NB4 (cell line): Measurements from ENCODE around the gene CSPG4.

Experiments used
- DNase-seq: peaks from one replicate; pipeline ENCODE4 v3.0.0; 2010; ENCODE audit warnings: low read depth
- H3K4me3 ChIP-seq: one replicate; pipeline ENCODE4 v1.5.1; 2011; ENCODE audit warnings: mild to moderate bottlenecking, low read depth, low read length, moderate library complexity
- CTCF ChIP-seq: IDR thresholded peaks from one replicate; pipeline ENCODE4 v1.5.1; 2012; ENCODE audit warnings: low read depth, low read length
- MYC ChIP-seq: IDR thresholded peaks from 2 replicates; pipeline ENCODE4 v1.6.1; 2011; ENCODE audit warnings: low read depth, low read length
- POLR2A ChIP-seq: IDR thresholded peaks from 2 replicates; pipeline ENCODE4 v1.6.1; 2011; ENCODE audit warnings: mild to moderate bottlenecking; ENCODE audit not compliant: insufficient read length; ENCODE audit errors: extremely low read depth
- TF ChIP-seq, protein P1 (sequence below): IDR thresholded peaks from 2 replicates; pipeline ENCODE4 v1.6.1; 2011; ENCODE audit warnings: low read depth, low read length

CSPG4 gene

GRCh38 chr15:75663931-75664421, 48.7 kb downstream of the CSPG4 start:
- H3K4me3 ChIP-seq: no peak overlapping the region
- TF ChIP-seq CTCF (no peak), MYC (no peak), POLR2A (no peak)
- TF ChIP-seq, protein P1, sequence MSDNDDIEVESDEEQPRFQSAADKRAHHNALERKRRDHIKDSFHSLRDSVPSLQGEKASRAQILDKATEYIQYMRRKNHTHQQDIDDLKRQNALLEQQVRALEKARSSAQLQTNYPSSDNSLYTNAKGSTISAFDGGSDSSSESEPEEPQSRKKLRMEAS: no peak
- DNase-seq: no peak

GRCh38 chr15:75662823-75663519, 49.7 kb downstream of the CSPG4 start:
- DNase-seq: no peak
- no peak for TF ChIP-seq MYC
- TF ChIP-seq, protein P1: no peak
- no peak for TF ChIP-seq CTCF
- TF ChIP-seq POLR2A: no peak
- H3K4me3 ChIP-seq: no peak overlapping the region

DNA sequence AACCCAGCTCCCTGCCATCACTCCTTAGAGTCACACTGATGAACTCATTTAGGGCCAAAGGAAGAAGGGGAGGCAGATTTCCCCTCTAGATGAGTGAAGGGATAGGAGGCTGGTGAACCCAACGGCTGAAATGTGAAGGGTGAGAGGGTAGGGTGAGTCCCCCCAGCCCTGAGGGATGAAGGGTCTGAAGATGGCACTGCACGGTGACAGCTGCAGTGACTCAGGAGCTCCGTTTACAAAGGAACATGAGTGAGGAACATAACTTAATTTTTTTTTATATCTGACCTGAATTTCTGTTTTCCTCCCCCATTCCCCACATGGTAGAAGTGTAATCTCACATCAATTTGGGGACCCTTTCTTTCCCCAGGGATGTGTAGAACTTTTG, 50.9 kb downstream of the CSPG4 start:
- TF ChIP-seq, protein P1: no peak
- no peak for TF ChIP-seq MYC
- TF ChIP-seq CTCF: no peak
- no peak for TF ChIP-seq POLR2A
- H3K4me3 ChIP-seq: no peak overlapping the region

DNA sequence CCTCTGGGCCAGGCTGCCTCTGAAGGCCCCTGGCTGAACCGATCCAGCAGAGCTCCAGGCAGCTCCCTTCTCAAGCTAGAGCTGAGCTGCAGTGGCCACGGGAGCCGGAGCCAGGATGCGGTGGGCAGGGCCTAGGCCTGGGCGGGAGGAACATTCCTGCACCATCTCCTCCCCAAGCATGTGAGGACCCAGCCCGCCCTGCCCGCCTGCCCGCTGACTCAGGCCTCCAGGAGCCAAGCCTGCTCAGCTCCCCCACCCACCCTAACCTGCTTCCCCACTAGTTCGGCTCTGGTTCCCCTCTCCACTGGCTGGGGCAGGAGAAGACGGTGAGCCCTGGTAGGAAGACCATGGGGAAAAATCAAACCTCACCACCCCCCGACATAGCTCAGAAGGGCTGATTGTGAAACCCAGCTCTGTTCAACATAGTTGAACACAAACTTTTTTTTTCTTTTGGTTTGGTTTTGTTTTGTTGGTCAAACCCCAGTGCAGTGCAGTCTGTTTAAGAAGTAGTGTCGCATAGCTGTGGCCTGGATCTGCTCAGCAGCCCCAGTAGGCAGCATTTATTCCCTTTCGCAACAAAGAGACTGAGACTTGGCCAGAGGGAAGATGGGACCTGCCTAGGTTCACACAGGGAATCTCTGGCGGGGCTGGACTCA, 51.4 kb downstream of the CSPG4 start:
- TF ChIP-seq, protein P1: no peak
- TF ChIP-seq MYC: no peak
- no peak for TF ChIP-seq POLR2A
- TF ChIP-seq CTCF: no peak
- no peak overlapping the region for H3K4me3 ChIP-seq
- DNase-seq: peak; percentile 35

More for the DNA sequence above, 50.9 kb downstream of the CSPG4 start:
- no peak for DNase-seq

- TF ChIP-seq MYC: no peak
- TF ChIP-seq CTCF: no peak
- TF ChIP-seq, protein P1: no peak
- no peak for TF ChIP-seq POLR2A
- no peak for DNase-seq
- H3K4me3 ChIP-seq: no peak overlapping the region
Observed at GRCh38 chr15:75659928-75660645, 52.6 kb downstream of the CSPG4 start.
